GM12878 (cell line): ENCODE results near the gene TTC9B. TPM values are rescaled to one million over a fixed set of nuclear protein-coding genes. Genes with fewer than 3 reads are reported as not detected.

Experiments
- ATAC-seq: fragments of 200-7000 bp; cut with Tn5 transposase; 3 replicates; pipeline ENCODE4 v1.9.1; 2020; ENCODE audit warnings: mild to moderate bottlenecking, moderate library complexity
- BruUV-seq: library from RNA; stranded (reverse); fragments of 400-500 nt; replicated peaks from 2 replicates; lab custom pipeline; 2021; lab: Mats Ljungman, UMichigan
- CTCF ChIA-PET: fragments of 300-600 bp; sonication (Branson Sonifier 250); formaldehyde crosslinking; extraction: SDS; loops from one replicate; lab custom pipeline; 2021; ENCODE audit warnings: inconsistent platforms; lab: Yijun Ruan, JAX
- POLR2A ChIA-PET: fragments of 350-600 bp; formaldehyde crosslinking; extraction: SDS; loops from one replicate; lab custom pipeline; 2021; ENCODE audit warnings: inconsistent platforms; lab: Charles Lee
- RAD21 ChIA-PET: fragments of 300-600 bp; sonication (Branson Sonifier 250); formaldehyde crosslinking; loops from one replicate; lab custom pipeline; 2023; ENCODE audit warnings: antibody characterized with exemption; ENCODE audit not compliant: unreplicated experiment; lab: Charles Lee
- SMC1A ChIA-PET: fragments of 300-600 bp; sonication (Branson Sonifier 250); formaldehyde crosslinking; loops from one replicate; lab custom pipeline; 2023; ENCODE audit not compliant: unreplicated experiment, uncharacterized antibody; lab: Charles Lee
- DNase-seq: peaks from one replicate; pipeline ENCODE4 v3.0.0-alpha.2; 2011; ENCODE audit warnings: low read depth, low spot score
- FAIRE-seq: peaks from 3 replicates; lab custom pipeline; 2011; peaks lifted over from hg19 to GRCh38; lab: Jason Lieb, UNC
- H2AFZ ChIP-seq: 2 replicates; pipeline ENCODE4 v1.6.0; 2011; ENCODE audit warnings: low read depth, low read length, control low read depth; ENCODE audit not compliant: control insufficient read depth
- H3K27ac ChIP-seq: 2 replicates; pipeline ENCODE4 v1.5.1; 2011; ENCODE audit warnings: control low read depth; ENCODE audit not compliant: control insufficient read depth, insufficient read depth
- H3K27me3 ChIP-seq, 2 experiments: replicated peaks in 1 of 2; 2 replicates each; pipeline versions ENCODE4 v1.6.0 to v1.6.1; 2011; ENCODE audit warnings: low read length in 1 of 2; ENCODE audit not compliant: control insufficient read depth in 2 of 2, insufficient read depth in 2 of 2
- H3K36me3 ChIP-seq, 2 experiments: 2 replicates each; pipeline ENCODE4 v1.5.1; 2011; ENCODE audit warnings: low read length in 1 of 2; ENCODE audit not compliant: control insufficient read depth in 2 of 2, insufficient read depth in 2 of 2
- H3K4me1 ChIP-seq: 2 replicates; pipeline ENCODE4 v1.6.1; 2011; ENCODE audit warnings: mild to moderate bottlenecking, low read length, moderate library complexity, mixed read lengths; ENCODE audit not compliant: control insufficient read depth, insufficient read depth
- H3K4me2 ChIP-seq: 2 replicates; pipeline ENCODE4 v1.6.0; 2011; ENCODE audit warnings: control low read depth; ENCODE audit not compliant: control insufficient read depth, insufficient read depth
- H3K4me3 ChIP-seq: fragments of 200-600 bp; sonication (generic); 2 replicates; pipeline ENCODE4 v1.5.1; 2016
- H3K79me2 ChIP-seq: 2 replicates; pipeline ENCODE4 v1.6.0; 2011; ENCODE audit warnings: low read length; ENCODE audit not compliant: control insufficient read depth, insufficient read depth
- H3K9ac ChIP-seq: 2 replicates; pipeline ENCODE4 v1.8.0; 2011; ENCODE audit warnings: low read length, control low read depth, mixed read lengths; ENCODE audit not compliant: control insufficient read depth, insufficient read depth
- H3K9me3 ChIP-seq: replicated peaks from 3 replicates; pipeline ENCODE4 v1.5.1; 2011; ENCODE audit warnings: mild to moderate bottlenecking, low read length; ENCODE audit not compliant: control insufficient read depth, insufficient read depth
- H4K20me1 ChIP-seq: 2 replicates; pipeline ENCODE4 v1.6.0; 2011; ENCODE audit not compliant: control insufficient read depth, insufficient read depth
- E2F4 ChIP-seq: IDR thresholded peaks from 2 replicates; pipeline ENCODE4 v1.6.1; 2012; ENCODE audit warnings: low read depth, low read length, improper control_type of control experiment
- E4F1 ChIP-seq: fragments of 450-650 bp; IDR thresholded peaks from 2 replicates; pipeline ENCODE4 v1.6.1; 2018; ENCODE audit warnings: borderline replicate concordance, mild to moderate bottlenecking; ENCODE audit not compliant: partially characterized antibody
- HSF1 ChIP-seq: fragments of 150-350 bp; IDR thresholded peaks from 2 replicates; pipeline ENCODE4 v1.6.1; 2014; ENCODE audit warnings: mild to moderate bottlenecking, low read depth, low read length
- IRF3 ChIP-seq: fragments of 450-650 bp; IDR thresholded peaks from 2 replicates; pipeline ENCODE4 v1.6.1; 2014; ENCODE audit warnings: mild to moderate bottlenecking
- NFYA ChIP-seq: IDR thresholded peaks from 2 replicates; pipeline ENCODE4 v1.6.1; 2011; ENCODE audit warnings: low read depth, mild to moderate bottlenecking, low read length, improper control_type of control experiment, borderline replicate concordance
- NKRF ChIP-seq: fragments of 450-650 bp; conservative IDR thresholded peaks from 2 replicates; pipeline ENCODE4 v1.6.1; 2017; ENCODE audit warnings: mild to moderate bottlenecking, moderate library complexity
- PKNOX1 ChIP-seq: fragments of 450-650 bp; IDR thresholded peaks from 2 replicates; pipeline ENCODE4 v1.6.1; 2016; ENCODE audit warnings: mild to moderate bottlenecking
- ZNF687 ChIP-seq: fragments of 450-650 bp; IDR thresholded peaks from 2 replicates; pipeline ENCODE4 v1.6.1; 2017; ENCODE audit warnings: mild to moderate bottlenecking, moderate library complexity
- WGBS: methylation state at CpG from one replicate; pipeline ENCODE4 v1.1.6; 2016; ENCODE audit warnings: low lambda C conversion rate; ENCODE audit not compliant: insufficient replicate concordance, insufficient coverage; ENCODE audit errors: missing lambda C conversion rate; 5-methylcytosine and 5-hydroxymethylcytosine counted together
- in situ Hi-C: fragments of 300-500 bp; cut with MboI; formaldehyde crosslinking; loops from 9 replicates; pipeline ENCODE4 v1.14.3; 2018; ENCODE audit warnings: mixed read lengths
- intact Hi-C: fragments of 100-400 bp; cut with micrococcal nuclease; formaldehyde crosslinking; loops from one replicate; pipeline ENCODE4 v1.14.2; 2022; ENCODE audit not compliant: unreplicated experiment
- polyA plus RNA-seq, 11 experiments: library from polyadenylated mRNA; depleted of rRNA in 4 of 11; unstranded in 6 of 11; stranded (reverse) in 5 of 11; fragments of >200 nt; fragmentation: Nextera tagmentation in 4 of 11; fragmentation: Illumina TruSeq in 1 of 11; extraction: Ambion mirVana in 4 of 11; extraction: Trizol in 1 of 11; gene quantifications; 1 replicate in 1 of 11; 2 replicates in 10 of 11; pipeline versions ENCODE4 v1.2.1 to v1.2.3, GENCODE V29; 2011 to 2016; ENCODE audit warnings: inconsistent platforms in 2 of 11, missing spikeins in 2 of 11, low read depth in 1 of 11
- total RNA-seq, 4 experiments: library from RNA; depleted of rRNA in 3 of 4; stranded (reverse); fragments of >200 nt in 3 of 4; fragmentation: Illumina TruSeq in 1 of 4; extraction: Trizol in 1 of 4; gene quantifications; 2 replicates each; pipeline versions ENCODE4 v1.2.1 to v1.2.3, GENCODE V29; 2013 to 2021

TTC9B gene
- total and polyA plus RNA-seq, 10 of the 15 experiments (the other 5 are each of a cell fraction or from before 2014, with no cell fraction given), result 0.04 to 0.14 (median 0.10) TPM; not detected in 7

GRCh38 chr19:40213251-40213829 is 4.8 kb downstream of the TTC9B start:
- intact Hi-C loops, result no loop called here
- Histone ChIP-seq H3K4me3 (no peak overlapping the region), H3K4me2 (no peak overlapping the region), H3K27me3 (peaks cover 0 to 4% of the 10 kb centered on the region in 2 experiments; a peak in 2 of 4 replicates), H3K9me3 (no peaks in the 10 kb centered on the region; the same call in 2 of the 3 replicates), H3K27ac (no peak overlapping the region), H3K9ac (no peak overlapping the region), H2AFZ (no peak overlapping the region), H3K36me3 (no peaks in the 10 kb centered on the region), H3K79me2 (no peaks in the 10 kb centered on the region), H3K4me1 (no peaks in the 10 kb centered on the region), H4K20me1 (no peaks in the 10 kb centered on the region)
- in situ Hi-C loops, result no loop called here
- RAD21 ChIA-PET, result no interaction called here
- BruUV-seq, result no TSS peak
- SMC1A ChIA-PET, result no interaction called here
- no peak for DNase-seq
- POLR2A ChIA-PET, result no interaction called here
- WGBS, result 95% methylated on average over 10 of the region's 53 CpGs
- CTCF ChIA-PET, result no interaction called here
- FAIRE-seq, result no peak
- no peak for ATAC-seq
- TF ChIP-seq NKRF, result no peak
- no peak for TF ChIP-seq E4F1
- no peak for TF ChIP-seq E2F4
- TF ChIP-seq IRF3, result no peak
- no peak for TF ChIP-seq HSF1
- TF ChIP-seq PKNOX1, result no peak
- TF ChIP-seq NFYA, result no peak
- no peak for TF ChIP-seq ZNF687
